DND-41 (cell line): Measurements from ENCODE around the gene PDCD2.

Source experiments
- ATAC-seq: fragments of 200-7000 bp; cut with Tn5 transposase; 3 replicates; pipeline ENCODE4 v1.9.1; 2021; ENCODE audit warnings: low read depth; ENCODE audit not compliant: insufficient read depth
- DNase-seq: peaks from one replicate; pipeline ENCODE4 v3.0.0-alpha.2; 2020
- H2AFZ ChIP-seq: 2 replicates; pipeline ENCODE4 v1.6.0; 2012; ENCODE audit warnings: low read depth, low read length
- H3K27ac ChIP-seq: 2 replicates; pipeline ENCODE4 v1.5.1; 2012; ENCODE audit warnings: low read length, inconsistent platforms
- H3K27me3 ChIP-seq: fragments of 200-600 bp; sonication (generic); 2 replicates; pipeline ENCODE4 v1.6.0; 2012; ENCODE audit warnings: low read length, mild to moderate bottlenecking, inconsistent platforms; ENCODE audit not compliant: insufficient read depth, poor library complexity
- H3K36me3 ChIP-seq: 2 replicates; pipeline ENCODE4 v1.5.1; 2012; ENCODE audit warnings: low read length, inconsistent platforms; ENCODE audit not compliant: insufficient read depth
- H3K4me1 ChIP-seq: 2 replicates; pipeline ENCODE4 v1.5.1; 2012; ENCODE audit warnings: mild to moderate bottlenecking, low read length; ENCODE audit not compliant: insufficient read depth
- H3K4me2 ChIP-seq: 2 replicates; pipeline ENCODE4 v1.6.0; 2012; ENCODE audit warnings: mild to moderate bottlenecking, moderate library complexity, low read length, inconsistent platforms; ENCODE audit not compliant: insufficient read depth
- H3K4me3 ChIP-seq, 2 experiments: fragments of 200-600 bp in 1 of 2; shearing (Covaris generic) in 1 of 2; 2 replicates each; pipeline ENCODE4 v1.5.1; 2012 to 2016; ENCODE audit warnings: inconsistent platforms in 2 of 2, low read length in 2 of 2, mild to moderate bottlenecking in 2 of 2, low read depth in 1 of 2, moderate library complexity in 1 of 2
- H3K79me2 ChIP-seq: 2 replicates; pipeline ENCODE4 v1.6.0; 2012; ENCODE audit warnings: low read length, inconsistent platforms; ENCODE audit not compliant: insufficient read depth
- H3K9ac ChIP-seq: 2 replicates; pipeline ENCODE4 v1.6.0; 2012; ENCODE audit warnings: low read depth, mild to moderate bottlenecking, inconsistent platforms, low read length, moderate library complexity
- H3K9me3 ChIP-seq: 2 replicates; pipeline ENCODE4 v1.5.1; 2012; ENCODE audit warnings: low read length, moderate library complexity, mild to moderate bottlenecking, inconsistent platforms; ENCODE audit not compliant: insufficient read depth, severe bottlenecking
- H4K20me1 ChIP-seq: 2 replicates; pipeline ENCODE4 v1.6.0; 2012; ENCODE audit warnings: low read length; ENCODE audit not compliant: insufficient read depth
- EZH2 ChIP-seq: IDR thresholded peaks from 3 replicates; pipeline ENCODE4 v1.6.1; 2012; ENCODE audit warnings: borderline replicate concordance, low read depth, mild to moderate bottlenecking, moderate library complexity, low read length, inconsistent platforms; ENCODE audit not compliant: severe bottlenecking
- TF ChIP-seq, protein P1 (sequence below): IDR thresholded peaks from 2 replicates; pipeline ENCODE4 v1.5.1; 2012; ENCODE audit warnings: borderline replicate concordance, low read length, moderate library complexity, mild to moderate bottlenecking; ENCODE audit not compliant: poor library complexity, severe bottlenecking; ENCODE audit errors: extremely low read depth

PDCD2 gene

DNA sequence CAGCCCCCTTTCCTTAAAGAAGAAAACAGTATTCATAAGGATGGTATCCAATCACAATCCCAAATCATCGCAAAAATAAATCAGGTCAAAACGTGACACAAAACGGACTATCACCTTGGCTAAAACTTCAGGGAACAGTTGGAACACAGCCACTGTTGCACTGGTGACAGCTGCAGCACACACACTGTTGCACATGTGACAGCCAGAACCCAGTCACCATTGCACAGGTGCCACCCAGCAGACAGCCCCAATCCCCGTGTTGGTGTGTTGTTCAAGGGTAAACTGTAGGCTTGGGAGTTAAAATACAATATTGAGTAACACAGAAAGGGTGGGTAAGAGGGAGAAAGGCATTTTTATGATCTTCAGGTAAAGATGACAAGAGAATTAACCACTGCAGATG, 47.1 kb downstream of the PDCD2 start:
- DNase-seq (no peak), ATAC-seq (no peak)
- TF ChIP-seq EZH2: no peak
- TF ChIP-seq, protein P1, sequence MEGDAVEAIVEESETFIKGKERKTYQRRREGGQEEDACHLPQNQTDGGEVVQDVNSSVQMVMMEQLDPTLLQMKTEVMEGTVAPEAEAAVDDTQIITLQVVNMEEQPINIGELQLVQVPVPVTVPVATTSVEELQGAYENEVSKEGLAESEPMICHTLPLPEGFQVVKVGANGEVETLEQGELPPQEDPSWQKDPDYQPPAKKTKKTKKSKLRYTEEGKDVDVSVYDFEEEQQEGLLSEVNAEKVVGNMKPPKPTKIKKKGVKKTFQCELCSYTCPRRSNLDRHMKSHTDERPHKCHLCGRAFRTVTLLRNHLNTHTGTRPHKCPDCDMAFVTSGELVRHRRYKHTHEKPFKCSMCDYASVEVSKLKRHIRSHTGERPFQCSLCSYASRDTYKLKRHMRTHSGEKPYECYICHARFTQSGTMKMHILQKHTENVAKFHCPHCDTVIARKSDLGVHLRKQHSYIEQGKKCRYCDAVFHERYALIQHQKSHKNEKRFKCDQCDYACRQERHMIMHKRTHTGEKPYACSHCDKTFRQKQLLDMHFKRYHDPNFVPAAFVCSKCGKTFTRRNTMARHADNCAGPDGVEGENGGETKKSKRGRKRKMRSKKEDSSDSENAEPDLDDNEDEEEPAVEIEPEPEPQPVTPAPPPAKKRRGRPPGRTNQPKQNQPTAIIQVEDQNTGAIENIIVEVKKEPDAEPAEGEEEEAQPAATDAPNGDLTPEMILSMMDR: no peak
- Histone ChIP-seq H3K4me2 (no peak overlapping the region), H3K4me3 (no peak overlapping the region), H3K4me1 (no peaks in the 10 kb centered on the region), H3K36me3 (peaks cover 92% of the 10 kb centered on the region), H3K79me2 (peaks cover 35% of the 10 kb centered on the region), H3K9me3 (no peaks in the 10 kb centered on the region), H2AFZ (no peak overlapping the region), H3K27ac (no peak overlapping the region), H4K20me1 (peaks cover 47% of the 10 kb centered on the region), H3K27me3 (no peaks in the 10 kb centered on the region), H3K9ac (no peak overlapping the region)

DNA sequence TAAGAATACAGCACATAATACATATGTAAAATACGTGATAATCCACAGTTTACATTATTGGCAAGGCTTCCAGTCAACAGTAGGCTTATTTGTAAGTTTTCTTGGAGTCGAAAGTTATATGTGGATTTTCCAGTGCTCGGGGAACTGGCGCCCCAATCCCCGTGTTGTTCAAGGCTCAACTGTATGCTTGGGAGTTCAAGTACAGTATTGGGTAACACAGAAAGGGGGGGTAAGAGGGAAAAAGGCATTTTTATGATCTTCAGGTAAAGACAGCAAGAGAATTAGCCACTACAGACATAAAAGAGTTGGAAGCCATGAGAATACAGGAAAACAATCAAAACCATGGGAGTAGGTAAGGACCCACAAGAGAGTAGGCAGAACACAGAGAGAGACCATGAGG, 47.8 kb downstream of the PDCD2 start:
- Histone ChIP-seq H3K79me2 (peaks cover 29% of the 10 kb centered on the region), H3K27ac (no peak overlapping the region), H3K4me2 (no peak overlapping the region), H3K36me3 (peaks cover 85% of the 10 kb centered on the region), H4K20me1 (peaks cover 41% of the 10 kb centered on the region), H3K9me3 (no peaks in the 10 kb centered on the region), H3K27me3 (no peaks in the 10 kb centered on the region), H3K4me3 (no peak overlapping the region), H3K4me1 (no peaks in the 10 kb centered on the region), H3K9ac (no peak overlapping the region), H2AFZ (no peak overlapping the region)
- no peak for TF ChIP-seq EZH2
- ATAC-seq: no peak
- DNase-seq: no peak

DNA sequence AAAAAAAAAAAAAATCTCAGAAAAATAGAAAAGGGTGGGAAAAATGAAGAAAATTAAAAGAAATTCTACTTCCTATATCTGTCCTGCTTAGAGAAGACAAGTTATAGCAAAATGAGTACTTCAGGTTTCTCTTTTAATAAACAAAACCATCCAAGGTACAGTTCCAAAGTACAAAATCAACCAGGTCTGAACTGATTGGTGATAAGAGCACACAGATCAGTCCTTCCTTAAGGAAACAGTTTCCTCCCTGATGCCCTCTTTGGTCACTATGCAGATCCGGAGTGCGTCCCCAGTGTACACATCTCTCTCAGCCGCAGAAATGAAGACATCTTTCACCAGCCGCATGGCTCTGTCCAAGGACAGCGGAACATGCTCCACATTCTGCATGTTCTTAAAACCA, 49.4 kb downstream of the PDCD2 start:
- Histone ChIP-seq H3K9me3 (no peaks in the 10 kb centered on the region), H3K36me3 (peaks cover 69% of the 10 kb centered on the region), H4K20me1 (peaks cover 37% of the 10 kb centered on the region), H3K4me3 (no peak overlapping the region), H3K27me3 (no peaks in the 10 kb centered on the region), H3K27ac (no peak overlapping the region), H2AFZ (no peak overlapping the region), H3K9ac (no peak overlapping the region), H3K4me1 (no peaks in the 10 kb centered on the region), H3K4me2 (no peak overlapping the region), H3K79me2 (peaks cover 13% of the 10 kb centered on the region)
- ATAC-seq (no peak), DNase-seq (no peak)
- no peak for TF ChIP-seq EZH2
- TF ChIP-seq, protein P1: no peak

DNA sequence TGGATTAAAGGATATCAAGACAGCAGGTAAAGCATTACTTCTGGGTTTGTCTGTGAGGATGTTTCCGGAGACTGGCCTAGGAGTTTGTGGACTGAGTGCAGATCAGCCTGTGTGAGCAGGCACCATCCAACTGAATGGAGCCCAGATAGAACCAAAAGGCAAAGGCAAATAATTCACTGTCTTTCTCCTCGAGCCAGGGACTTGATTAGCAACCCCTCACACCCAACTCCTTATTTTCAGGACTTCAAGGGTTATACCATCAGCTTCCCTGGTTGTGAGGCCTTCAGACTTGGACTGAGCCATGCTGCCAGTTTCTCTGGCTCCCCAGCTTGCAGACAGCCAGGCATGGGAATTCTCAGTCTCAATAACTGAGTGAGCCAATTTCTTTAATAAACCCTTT, 50.6 kb downstream of the PDCD2 start:
- Histone ChIP-seq H3K9ac (no peak overlapping the region), H3K4me3 (no peak overlapping the region), H3K27ac (no peak overlapping the region), H3K79me2 (peaks cover 2% of the 10 kb centered on the region), H2AFZ (no peak overlapping the region), H3K36me3 (peaks cover 56% of the 10 kb centered on the region), H3K4me1 (no peaks in the 10 kb centered on the region), H3K4me2 (no peak overlapping the region), H4K20me1 (peaks cover 36% of the 10 kb centered on the region), H3K9me3 (no peaks in the 10 kb centered on the region), H3K27me3 (no peaks in the 10 kb centered on the region)
- ATAC-seq (no peak), DNase-seq (no peak)
- TF ChIP-seq, protein P1: no peak
- no peak for TF ChIP-seq EZH2
